ENCODE results near the gene EFL1. TPM values are rescaled to one million over a fixed set of nuclear protein-coding genes. Genes with fewer than 3 reads are reported as not detected.
A peak's percentile ranks its signal among the peaks of the same experiment; 100 is the strongest.
"Not testable (repeated sequence)": the region's sequence is repeated elsewhere in the genome, so short reads cannot be mapped to it uniquely, and the experiment has no call there.

EFL1 gene
- polyA plus RNA-seq, 1 experiment = 13.0 TPM

DNA sequence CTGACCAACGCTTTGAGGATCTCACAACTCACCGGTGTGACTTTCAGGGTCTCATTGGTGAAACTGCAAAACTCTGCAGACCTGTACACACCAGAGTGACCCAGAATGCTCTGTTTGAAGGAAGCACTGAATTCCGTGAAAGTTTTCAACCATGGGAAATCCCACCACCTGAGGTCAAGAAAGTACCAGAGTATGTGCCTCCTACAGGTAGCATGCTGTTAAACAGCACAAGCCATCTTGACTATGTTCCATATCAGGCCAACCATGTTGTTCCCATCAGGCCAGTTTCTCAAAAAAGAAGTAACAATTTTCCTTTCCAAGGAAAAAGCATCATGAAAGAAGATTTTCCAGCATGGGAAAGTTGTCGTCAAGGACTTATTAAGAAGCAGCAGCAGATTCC lies 19.9 kb upstream of the EFL1 start:
- H3K4me3 ChIP-seq (ENCODE audit: low read depth, low read length); CTCF ChIA-PET; DNase-seq (ENCODE audit: low read depth); H3K36me3 ChIP-seq (ENCODE audit: control insufficient read depth, insufficient read depth, low read length); H3K27me3 ChIP-seq (ENCODE audit: control insufficient read depth, insufficient read depth, low read length); POLR2A ChIA-PET: not testable (repeated sequence)

GRCh38 chr15:82281276-82281675 lies 18.7 kb upstream of the EFL1 start:
- CTCF ChIA-PET = interaction anchor here (1.0 to 1.4 kb wide), 3 partner anchors 11 to 19 kb away, joined by 3 to 4 read pairs (median 3); partner anchors contain the start of genes EFL1 and SAXO2
- POLR2A ChIA-PET; H3K4me3 ChIP-seq (ENCODE audit: low read depth, low read length); H3K36me3 ChIP-seq (ENCODE audit: control insufficient read depth, insufficient read depth, low read length); DNase-seq (ENCODE audit: low read depth); H3K27me3 ChIP-seq (ENCODE audit: control insufficient read depth, insufficient read depth, low read length): not testable (repeated sequence)
- peak; percentile 33 for TF ChIP-seq CTCF (IDR thresholded peaks at IDR 0.05; ENCODE audit: insufficient read depth, low read depth, low read length)

DNA sequence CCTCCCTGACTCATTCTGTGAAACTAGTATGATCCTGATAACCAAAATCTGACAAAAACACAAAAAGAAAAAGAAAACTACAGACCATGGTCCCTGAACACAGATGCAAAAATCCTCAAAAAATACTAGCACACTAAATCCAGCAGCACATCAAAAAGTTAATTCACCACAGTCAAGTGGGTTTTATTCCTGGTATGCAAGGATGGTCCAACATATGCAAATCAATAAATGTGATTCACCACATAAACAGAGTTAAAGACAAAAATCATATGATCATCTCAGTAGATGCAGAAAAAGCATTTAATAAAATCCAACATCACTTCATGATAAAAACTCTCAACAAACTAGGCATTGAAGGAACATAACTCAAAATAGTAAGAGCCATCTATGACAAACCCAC lies 12.9 kb upstream of the EFL1 start:
- no peaks in the 10 kb centered on the region for H3K27me3 ChIP-seq (ENCODE audit: control insufficient read depth, insufficient read depth, low read length)

DNA sequence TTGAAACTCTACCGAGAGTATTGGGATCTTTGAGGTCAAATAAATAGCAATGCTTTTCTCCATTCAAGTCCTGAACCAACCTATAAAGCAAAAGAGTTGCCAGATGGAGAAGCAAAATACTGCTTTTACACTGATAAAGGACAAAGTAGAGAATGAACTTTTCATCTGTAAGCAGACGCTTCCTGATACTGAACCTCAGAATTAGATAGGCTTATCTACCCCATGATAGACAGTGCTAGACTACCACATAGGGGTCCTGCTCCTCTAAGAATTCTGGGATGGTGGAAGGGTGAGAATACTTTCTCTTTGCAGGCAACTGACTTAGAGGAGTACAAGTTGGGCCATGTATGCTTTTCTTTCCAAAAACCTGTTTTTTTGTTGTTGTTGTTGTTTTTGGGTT lies 9.6 kb upstream of the EFL1 start:
- POLR2A ChIA-PET = no interaction called here

More for the DNA sequence above, 12.9 kb upstream of the EFL1 start:
- no peak for DNase-seq (ENCODE audit: low read depth)
- CTCF ChIA-PET = no interaction called here
- POLR2A ChIA-PET = no interaction called here
- Histone ChIP-seq H3K36me3 (ENCODE audit: control insufficient read depth, insufficient read depth, low read length) (no peaks in the 10 kb centered on the region), H3K4me3 (ENCODE audit: low read depth, low read length) (no peak overlapping the region)
- no peak for TF ChIP-seq CTCF (IDR thresholded peaks at IDR 0.05; ENCODE audit: insufficient read depth, low read depth, low read length)

GRCh38 chr15:82268454-82268853 lies 5.9 kb upstream of the EFL1 start:
- H3K36me3 ChIP-seq (ENCODE audit: control insufficient read depth, insufficient read depth, low read length); CTCF ChIA-PET; H3K4me3 ChIP-seq (ENCODE audit: low read depth, low read length); H3K27me3 ChIP-seq (ENCODE audit: control insufficient read depth, insufficient read depth, low read length); DNase-seq (ENCODE audit: low read depth); POLR2A ChIA-PET: not testable (repeated sequence)

More for the DNA sequence above, 9.6 kb upstream of the EFL1 start:
- no peak for TF ChIP-seq CTCF (IDR thresholded peaks at IDR 0.05; ENCODE audit: insufficient read depth, low read depth, low read length)
- no peaks in the 10 kb centered on the region for H3K36me3 ChIP-seq (ENCODE audit: control insufficient read depth, insufficient read depth, low read length)
- no peaks in the 10 kb centered on the region for H3K27me3 ChIP-seq (ENCODE audit: control insufficient read depth, insufficient read depth, low read length)
- no peak for DNase-seq (ENCODE audit: low read depth)
- no peak overlapping the region for H3K4me3 ChIP-seq (ENCODE audit: low read depth, low read length)
- CTCF ChIA-PET = no interaction called here

- CTCF ChIA-PET; H3K27me3 ChIP-seq (ENCODE audit: control insufficient read depth, insufficient read depth, low read length); H3K4me3 ChIP-seq (ENCODE audit: low read depth, low read length); DNase-seq (ENCODE audit: low read depth); H3K36me3 ChIP-seq (ENCODE audit: control insufficient read depth, insufficient read depth, low read length); POLR2A ChIA-PET: not testable (repeated sequence)
Observed at GRCh38 chr15:82267137-82267536, 4.6 kb upstream of the EFL1 start.

DNA sequence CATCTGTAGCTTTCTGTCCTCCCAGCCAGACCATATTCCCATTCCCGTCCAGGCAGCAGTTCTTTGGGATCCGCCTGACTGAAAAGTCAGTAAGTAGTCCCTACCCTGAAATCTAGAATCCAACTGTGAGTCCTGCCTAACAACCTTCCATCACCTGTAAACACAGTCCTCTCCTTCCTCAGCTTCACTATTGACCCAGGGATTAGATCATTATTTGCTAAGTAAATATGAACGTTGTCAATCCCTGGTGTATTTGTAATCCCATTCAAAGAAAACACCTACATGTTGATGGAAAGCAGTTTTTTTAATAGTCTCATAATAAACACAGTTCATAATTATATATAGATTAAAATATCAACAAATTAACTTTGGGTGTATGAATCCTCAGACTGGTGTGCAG lies 816 bp upstream of the EFL1 start:
- H3K4me3 ChIP-seq (ENCODE audit: low read depth, low read length) = peak overlapping the region; percentile 92
- H3K27me3 ChIP-seq (ENCODE audit: control insufficient read depth, insufficient read depth, low read length) = no peaks in the 10 kb centered on the region
- no peak for TF ChIP-seq CTCF (IDR thresholded peaks at IDR 0.05; ENCODE audit: insufficient read depth, low read depth, low read length)
- CTCF ChIA-PET = interaction anchor here (1.4 kb wide), 1 partner anchor 17 kb away, joined by 3 read pairs; no protein-coding TSS in a partner anchor
- no peak for DNase-seq (ENCODE audit: low read depth)
- no peaks in the 10 kb centered on the region for H3K36me3 ChIP-seq (ENCODE audit: control insufficient read depth, insufficient read depth, low read length)
- POLR2A ChIA-PET = no interaction called here

- peak; percentile 24 for DNase-seq (ENCODE audit: low read depth)
- CTCF ChIA-PET = interaction anchor here (0.8 to 1.4 kb wide), 3 partner anchors 19 to 63 kb away, joined by 3 to 4 read pairs (median 3); no protein-coding TSS in a partner anchor
- POLR2A ChIA-PET; H3K36me3 ChIP-seq (ENCODE audit: control insufficient read depth, insufficient read depth, low read length); H3K27me3 ChIP-seq (ENCODE audit: control insufficient read depth, insufficient read depth, low read length): not testable (repeated sequence)
- H3K4me3 ChIP-seq (ENCODE audit: low read depth, low read length) = peak overlapping the region; percentile 92
Observed at GRCh38 chr15:82261566-82262421, 740 bp downstream of the EFL1 start.

GRCh38 chr15:82248261-82248660 lies 14.3 kb downstream of the EFL1 start:
- DNase-seq (ENCODE audit: low read depth); POLR2A ChIA-PET: not testable (repeated sequence)

More at GRCh38 chr15:82248261-82248660, 14.3 kb downstream of the EFL1 start:
- H3K4me3 ChIP-seq (ENCODE audit: low read depth, low read length); H3K27me3 ChIP-seq (ENCODE audit: control insufficient read depth, insufficient read depth, low read length); H3K36me3 ChIP-seq (ENCODE audit: control insufficient read depth, insufficient read depth, low read length); CTCF ChIA-PET: not testable (repeated sequence)

Measured in BJ (cell line).